Activated CD8-positive, alpha-beta T cell treated with anti-CD3 and anti-CD28 coated beads for 36 hours (primary cell): ENCODE data around the gene PDE6A. TPM values are rescaled to one million over a fixed set of nuclear protein-coding genes. Genes with fewer than 3 reads are reported as not detected.

Experiments
- ATAC-seq: fragments of 200-7000 bp; cut with Tn5 transposase; one replicate; pipeline ENCODE4 v1.10.0; 2021; ENCODE audit warnings: mild to moderate bottlenecking, moderate library complexity
- CTCF ChIA-PET: fragments of 350-600 bp; sonication (Branson Sonifier 250); formaldehyde crosslinking; loops from one replicate; lab custom pipeline; 2021; ENCODE audit warnings: antibody characterized with exemption; lab: Charles Lee
- POLR2A ChIA-PET: fragments of 350-600 bp; sonication (Branson Sonifier 250); formaldehyde crosslinking; loops from one replicate; lab custom pipeline; 2021; ENCODE audit warnings: antibody characterized with exemption; lab: Charles Lee
- DNase-seq: peaks from one replicate; pipeline ENCODE4 v3.0.0-alpha.2; 2020
- H3K27ac Mint-ChIP-seq: one replicate; pipeline ENCODE4 v1.8.0; 2021; ENCODE audit warnings: mild to moderate bottlenecking, mixed read lengths
- H3K27me3 Mint-ChIP-seq: one replicate; pipeline ENCODE4 v1.8.0; 2021; ENCODE audit warnings: mixed read lengths
- H3K36me3 Mint-ChIP-seq: one replicate; pipeline ENCODE4 v1.8.0; 2021; ENCODE audit warnings: low read depth, mixed read lengths
- H3K4me1 Mint-ChIP-seq: one replicate; pipeline ENCODE4 v1.8.0; 2021; ENCODE audit warnings: low read depth, mixed read lengths
- H3K4me3 Mint-ChIP-seq: one replicate; pipeline ENCODE4 v1.8.0; 2021; ENCODE audit warnings: mild to moderate bottlenecking, moderate library complexity, mixed read lengths
- H3K9me3 Mint-ChIP-seq: one replicate; pipeline ENCODE4 v1.8.0; 2021; ENCODE audit warnings: mixed read lengths
- CTCF ChIP-seq: fragments of 200-600 bp; IDR thresholded peaks from one replicate; pipeline ENCODE4 v1.8.0; 2022; ENCODE audit warnings: antibody characterized with exemption, mild to moderate bottlenecking
- intact Hi-C: fragments of 100-400 bp; cut with micrococcal nuclease; formaldehyde crosslinking; loops from one replicate; pipeline ENCODE4 v1.10.0; 2022
- total RNA-seq, 2 experiments: library from RNA; stranded (reverse); gene quantifications; one replicate each; pipeline ENCODE4 v1.2.3, GENCODE V29; 2021

The PDE6A gene
- total RNA-seq, 2 experiments from 2014 or later = not detected

- Mint-ChIP-seq H3K36me3 (peaks cover 21% of the 10 kb centered on the region), H3K4me3 (no peak overlapping the region), H3K4me1 (no peaks in the 10 kb centered on the region), H3K27me3 (no peaks in the 10 kb centered on the region), H3K27ac (no peak overlapping the region), H3K9me3 (no peaks in the 10 kb centered on the region)
- no peak for TF ChIP-seq CTCF
- ATAC-seq (no peak), DNase-seq (no peak)
- CTCF ChIA-PET = interaction anchor here (0.7 to 12.2 kb wide), 2 partner anchors 15 to 72 kb away, joined by 3 to 152 read pairs; no protein-coding TSS in a partner anchor
- POLR2A ChIA-PET = interaction anchor here (1.0 kb wide), 1 partner anchor 17 kb away, joined by 3 read pairs; no protein-coding TSS in a partner anchor
- intact Hi-C loops = no loop called here
Observed at GRCh38 chr5:149847611-149848010, 97.0 kb downstream of the PDE6A start.

GRCh38 chr5:149846021-149846420 is 98.6 kb downstream of the PDE6A start:
- H3K27me3 Mint-ChIP-seq = no peaks in the 10 kb centered on the region
- H3K9me3 Mint-ChIP-seq = no peaks in the 10 kb centered on the region
- no peak for TF ChIP-seq CTCF
- peaks cover 21% of the 10 kb centered on the region for H3K36me3 Mint-ChIP-seq
- ChIA-PET CTCF (interaction anchor here (1.3 to 12.2 kb wide), 3 partner anchors 12 to 144 kb away, joined by 4 to 152 read pairs (median 5); no protein-coding TSS in a partner anchor), POLR2A (no interaction called here)
- H3K27ac Mint-ChIP-seq = no peak overlapping the region
- intact Hi-C loops = no loop called here
- DNase-seq (no peak), ATAC-seq (no peak)
- no peaks in the 10 kb centered on the region for H3K4me1 Mint-ChIP-seq
- H3K4me3 Mint-ChIP-seq = no peak overlapping the region

GRCh38 chr5:149845601-149846000 is 99.0 kb downstream of the PDE6A start:
- no peaks in the 10 kb centered on the region for H3K9me3 Mint-ChIP-seq
- POLR2A ChIA-PET = no interaction called here
- intact Hi-C loops = no loop called here
- ATAC-seq (no peak), DNase-seq (no peak)
- H3K27ac Mint-ChIP-seq = no peak overlapping the region
- CTCF ChIA-PET = interaction anchor here (1.3 to 12.2 kb wide), 3 partner anchors 13 to 145 kb away, joined by 4 to 152 read pairs (median 5); no protein-coding TSS in a partner anchor
- TF ChIP-seq CTCF = no peak
- H3K4me3 Mint-ChIP-seq = no peak overlapping the region
- no peaks in the 10 kb centered on the region for H3K27me3 Mint-ChIP-seq
- no peaks in the 10 kb centered on the region for H3K4me1 Mint-ChIP-seq
- H3K36me3 Mint-ChIP-seq = peaks cover 21% of the 10 kb centered on the region

GRCh38 chr5:149841851-149842793 is 102.5 kb downstream of the PDE6A start:
- ChIA-PET POLR2A (no interaction called here), CTCF (interaction anchor here (0.8 to 2.5 kb wide), 3 partner anchors 10 to 14 kb away, joined by 3 to 8 read pairs (median 3); no protein-coding TSS in a partner anchor)
- Mint-ChIP-seq H3K9me3 (no peaks in the 10 kb centered on the region), H3K27me3 (no peaks in the 10 kb centered on the region), H3K36me3 (peaks cover 22% of the 10 kb centered on the region), H3K27ac (no peak overlapping the region), H3K4me1 (no peaks in the 10 kb centered on the region), H3K4me3 (no peak overlapping the region)
- TF ChIP-seq CTCF = no peak
- ATAC-seq = no peak
- no peak for DNase-seq
- intact Hi-C loops = no loop called here
